A375 (cell line): ENCODE data around the gene IFI16. TPM values are rescaled to one million over a fixed set of nuclear protein-coding genes. Genes with fewer than 3 reads are reported as not detected.

Experiments
- total RNA-seq: library from RNA; depleted of rRNA; stranded (reverse); fragments of >200 nt; shearing (Covaris generic); gene quantifications from 2 replicates; pipeline ENCODE4 v1.2.3, GENCODE V29; 2014; rRNA removed

IFI16 gene
- 68.0 and 81.2 TPM in 2 replicates for total RNA-seq

GRCh38 chr1:159009704-159010361, at the start of gene IFI16:
TSS of gene IFI16 (plus strand) at chr1:159009907. CDS start at chr1:159014681, 4,774 bp downstream.

GRCh38 chr1:159076438-159077119, 66.9 kb downstream of the IFI16 start, which contains the start of gene AIM2:
TSS of gene AIM2 (minus strand) at chr1:159076766. CDS start at chr1:159073499, 3,267 bp downstream.

Other genes starting within 250 kb of the IFI16 start
- gene OR6N1, start 237.7 kb upstream of the IFI16 start, total RNA-seq: not detected in 2 replicates
- gene OR6N2, start 228.7 kb upstream of the IFI16 start, total RNA-seq: not detected in 2 replicates
- not detected in 2 replicates for gene MNDA, start 178.6 kb upstream of the IFI16 start, total RNA-seq
- not detected in 2 replicates for gene PYHIN1, start 78.4 kb upstream of the IFI16 start, total RNA-seq
- 4.6 and 9.0 TPM in 2 replicates for gene AIM2, start 66.9 kb downstream of the IFI16 start, total RNA-seq
- 0.21 and 0.57 TPM in 2 replicates for gene CADM3, start 161.7 kb downstream of the IFI16 start, total RNA-seq
- gene ACKR1, start 195.0 kb downstream of the IFI16 start, total RNA-seq: not detected in 2 replicates